Retinal pigment epithelial cell (primary cell): ENCODE measurements around the gene HMGCS2.

Source experiments
- DNase-seq: peaks from one replicate; pipeline ENCODE4 v3.0.0-alpha.2; 2010; ENCODE audit warnings: low read depth
- H3K4me3 ChIP-seq: 2 replicates; pipeline ENCODE4 v1.5.1; 2011; ENCODE audit warnings: mild to moderate bottlenecking, low read length, control low read depth, moderate library complexity
- TF ChIP-seq, protein P1 (sequence below): conservative IDR thresholded peaks from 2 replicates; pipeline ENCODE4 v1.5.1; 2011; ENCODE audit warnings: low read depth, low read length, control low read depth, inconsistent platforms

Gene HMGCS2

DNA sequence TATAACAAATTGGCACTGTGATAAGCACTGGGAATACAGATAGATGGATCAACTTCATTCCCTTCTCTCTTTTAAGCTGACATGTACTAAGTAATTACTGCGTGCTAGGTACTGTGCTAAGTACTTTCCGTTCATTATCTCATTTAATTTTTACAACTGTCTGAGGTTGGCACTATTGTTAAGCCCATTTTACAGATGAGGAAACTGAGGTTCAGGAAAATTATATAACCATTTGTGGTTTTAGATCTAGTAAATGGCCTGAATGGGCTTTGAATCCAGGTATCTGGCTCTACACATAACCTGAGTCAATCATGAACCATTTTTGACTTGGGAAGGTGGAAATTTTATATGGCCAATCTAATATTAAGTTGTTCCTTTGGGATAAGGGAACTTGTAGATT, 3.6 kb upstream of the HMGCS2 start:
- no peak overlapping the region for H3K4me3 ChIP-seq
- no peak for DNase-seq
- TF ChIP-seq, protein P1, sequence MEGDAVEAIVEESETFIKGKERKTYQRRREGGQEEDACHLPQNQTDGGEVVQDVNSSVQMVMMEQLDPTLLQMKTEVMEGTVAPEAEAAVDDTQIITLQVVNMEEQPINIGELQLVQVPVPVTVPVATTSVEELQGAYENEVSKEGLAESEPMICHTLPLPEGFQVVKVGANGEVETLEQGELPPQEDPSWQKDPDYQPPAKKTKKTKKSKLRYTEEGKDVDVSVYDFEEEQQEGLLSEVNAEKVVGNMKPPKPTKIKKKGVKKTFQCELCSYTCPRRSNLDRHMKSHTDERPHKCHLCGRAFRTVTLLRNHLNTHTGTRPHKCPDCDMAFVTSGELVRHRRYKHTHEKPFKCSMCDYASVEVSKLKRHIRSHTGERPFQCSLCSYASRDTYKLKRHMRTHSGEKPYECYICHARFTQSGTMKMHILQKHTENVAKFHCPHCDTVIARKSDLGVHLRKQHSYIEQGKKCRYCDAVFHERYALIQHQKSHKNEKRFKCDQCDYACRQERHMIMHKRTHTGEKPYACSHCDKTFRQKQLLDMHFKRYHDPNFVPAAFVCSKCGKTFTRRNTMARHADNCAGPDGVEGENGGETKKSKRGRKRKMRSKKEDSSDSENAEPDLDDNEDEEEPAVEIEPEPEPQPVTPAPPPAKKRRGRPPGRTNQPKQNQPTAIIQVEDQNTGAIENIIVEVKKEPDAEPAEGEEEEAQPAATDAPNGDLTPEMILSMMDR: no peak

DNA sequence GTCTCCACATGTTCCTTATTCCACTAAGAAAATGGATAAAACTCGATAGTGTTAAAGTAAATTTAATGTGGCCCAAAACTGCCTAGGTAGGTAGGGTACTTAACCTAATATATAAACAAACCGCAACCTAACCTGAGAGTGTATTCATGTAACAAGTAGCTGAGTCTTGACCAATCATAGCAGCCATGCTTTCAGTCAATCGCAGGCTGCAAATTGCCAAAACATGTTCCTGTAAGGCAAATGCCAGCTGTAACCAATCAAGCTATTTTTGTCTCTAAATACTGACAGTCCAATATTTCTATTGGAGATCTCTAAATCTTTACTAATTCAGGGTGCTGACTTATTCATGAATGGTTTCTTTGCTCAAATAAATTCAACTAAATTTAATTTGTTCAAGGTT, 3.1 kb upstream of the HMGCS2 start:
- DNase-seq: no peak
- TF ChIP-seq, protein P1: no peak
- H3K4me3 ChIP-seq: no peak overlapping the region

DNA sequence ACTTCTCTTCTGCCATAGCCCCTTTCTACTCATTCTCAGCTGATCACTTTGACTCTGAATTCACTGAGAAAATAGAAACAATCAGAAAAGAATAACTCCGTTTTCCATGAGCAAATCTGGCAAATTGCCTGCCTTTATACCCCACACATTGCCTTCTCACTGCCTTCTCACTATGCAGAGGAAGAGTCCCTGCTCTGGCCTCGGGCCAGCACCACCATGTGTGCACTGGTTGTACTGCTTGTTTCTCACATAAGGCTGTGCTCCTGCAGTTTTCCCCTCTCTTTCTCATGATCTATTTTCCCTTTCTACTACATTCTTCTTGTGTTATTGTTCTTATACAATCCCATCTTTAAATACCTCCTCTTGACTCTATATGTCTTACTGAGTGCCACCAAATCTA, 2.3 kb upstream of the HMGCS2 start:
- TF ChIP-seq, protein P1: no peak
- H3K4me3 ChIP-seq: no peak overlapping the region
- no peak for DNase-seq

DNA sequence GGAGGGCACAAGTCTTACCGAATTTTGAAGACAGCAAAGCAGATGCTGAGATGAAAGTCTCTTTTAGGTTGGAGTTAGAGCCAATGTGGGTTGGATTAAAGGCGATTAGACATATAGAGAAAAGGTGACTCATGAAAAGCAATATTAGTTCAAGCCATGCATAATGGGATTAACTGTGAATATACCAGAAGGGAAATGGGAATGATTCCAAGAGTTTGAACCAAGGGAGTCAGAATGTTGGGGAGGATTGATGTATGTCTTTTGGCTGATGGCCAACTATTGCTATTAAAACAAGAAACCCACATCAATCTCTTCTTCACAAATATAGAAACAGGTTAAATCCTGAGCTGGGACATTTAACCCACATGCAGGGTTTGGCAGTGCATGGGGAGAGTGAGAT, 1.2 kb downstream of the HMGCS2 start:
- DNase-seq: peak; percentile 73
- TF ChIP-seq, protein P1: no peak
- H3K4me3 ChIP-seq: no peak overlapping the region

DNA sequence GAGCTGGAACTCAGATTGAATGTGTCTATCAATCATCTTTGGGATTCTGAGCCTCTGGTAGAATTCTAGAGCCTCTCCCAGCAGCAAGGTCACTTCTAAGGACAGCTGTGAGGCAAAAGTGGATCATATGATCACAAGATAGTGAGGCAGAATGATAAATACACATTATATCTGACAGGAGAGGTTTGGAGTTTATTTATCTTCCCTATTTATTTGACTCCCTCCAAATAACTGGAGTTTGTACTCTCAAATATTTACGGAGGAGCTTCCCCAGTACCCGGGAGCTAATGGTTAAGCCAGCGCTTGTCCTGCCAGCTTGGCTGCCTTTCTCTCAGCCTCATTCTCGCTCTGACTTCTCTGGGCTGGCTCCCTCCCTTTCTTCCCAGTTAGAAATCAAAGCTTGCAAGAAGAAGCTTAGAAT, 2.3 kb downstream of the HMGCS2 start:
- no peak for DNase-seq
- no peak overlapping the region for H3K4me3 ChIP-seq
- TF ChIP-seq, protein P1: no peak

DNA sequence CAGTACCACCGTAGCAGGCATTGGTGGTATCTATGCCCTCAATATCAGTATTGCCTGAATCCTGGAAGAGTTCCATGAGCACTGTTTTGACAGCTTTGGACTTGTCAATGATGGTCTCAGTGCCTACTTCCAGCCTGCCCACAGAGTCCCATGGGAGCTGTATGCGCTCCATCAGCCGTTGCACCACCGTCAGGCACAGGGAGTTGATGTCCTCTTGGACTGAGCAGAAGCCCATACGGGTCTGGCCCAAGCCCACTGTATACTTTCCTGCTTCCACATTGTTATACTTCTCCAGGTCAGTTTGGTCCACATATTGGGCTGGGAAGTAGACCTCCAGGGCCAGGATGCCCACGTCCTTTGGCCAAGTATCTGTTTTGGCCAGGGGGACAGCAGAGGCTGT, 4.5 kb downstream of the HMGCS2 start:
- DNase-seq: no peak
- TF ChIP-seq, protein P1: no peak
- H3K4me3 ChIP-seq: no peak overlapping the region

DNA sequence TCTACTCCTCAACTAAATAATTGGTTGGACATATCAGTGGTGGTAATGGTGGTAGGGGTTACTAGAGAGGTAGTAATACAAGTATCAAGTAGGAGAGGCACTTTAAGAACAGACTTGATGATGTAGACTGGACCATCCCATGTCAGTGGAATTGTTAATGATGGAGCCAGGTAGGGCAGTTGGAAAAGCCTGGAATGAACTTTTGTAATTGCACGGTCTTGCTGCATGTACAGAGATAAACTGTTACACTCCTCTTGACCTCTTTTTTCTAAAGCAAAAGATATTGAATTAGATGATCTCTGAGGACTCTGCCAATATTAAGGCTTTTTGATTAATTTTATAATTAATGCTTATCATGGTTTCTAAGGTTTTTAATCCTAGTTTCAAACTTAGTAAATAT, 5.8 kb downstream of the HMGCS2 start:
- no peak overlapping the region for H3K4me3 ChIP-seq
- DNase-seq: no peak
- TF ChIP-seq, protein P1: no peak
